Measurements from ENCODE around the gene MYRF. TPM values are rescaled to one million over a fixed set of nuclear protein-coding genes. Genes with fewer than 3 reads are reported as not detected.

Gene MYRF
- total and polyA plus RNA-seq, 2 of the 13 experiments (the other 11 are each of a cell fraction or from before 2014, with no cell fraction given), result 10.2 to 25.9 TPM

GRCh38 chr11:61728066-61728939 lies 24.1 kb upstream of the MYRF start:
- no peak overlapping the region for H3K4me3 ChIP-seq (replicated peaks in 1 of 3; ENCODE audit: insufficient read depth in 1 of 3, low read depth in 2 of 3, low read length in 3 of 3)
- in situ Hi-C loops (cut with HindIII; ENCODE audit: extremely low pct_ligation_motif_present, low pct_unique_long_range_greater_than_20kb), result no loop called here
- TF ChIP-seq CTCF (CRISPR knock-in tag; IDR thresholded peaks at IDR 0.05) (peak; percentile 27; the same call in 1 of the 2 replicates), MAFK (conservative IDR thresholded peaks at IDR 0.05 in 1 of 2, IDR thresholded peaks at IDR 0.05 in 1 of 2; ENCODE audit: low read length in 2 of 2) (no peak)
- CTCF ChIA-PET (ENCODE audit: low intra/inter-chr PET ratio, low total read pairs), result no interaction called here
- POLR2A ChIA-PET, result no interaction called here
- no peaks in the 10 kb centered on the region for H4K20me1 ChIP-seq (ENCODE audit: insufficient read depth, low read length)
- H3K27me3 ChIP-seq (ENCODE audit: control insufficient read depth in 1 of 2, insufficient read depth in 2 of 2, low read length in 2 of 2), result no peaks in the 10 kb centered on the region
- DNase-seq (ENCODE audit: low spot score) (no peak), ATAC-seq (no peak), FAIRE-seq (no peak)
- H3K27ac ChIP-seq (ENCODE audit: extremely low read length, insufficient read depth, low read length), result no peak overlapping the region
- no TSS peak for BruUV-seq (replicated peaks)
- no peak overlapping the region for H3K9ac ChIP-seq (ENCODE audit: insufficient read depth, low read depth, low read length)
- no peak overlapping the region for H3K4me2 ChIP-seq (ENCODE audit: low read depth, low read length)
- intact Hi-C loops (cut with micrococcal nuclease; ENCODE audit: unreplicated experiment), result no loop called here
- no peak overlapping the region for H2AFZ ChIP-seq (ENCODE audit: low read length)
- H3K36me3 ChIP-seq (replicated peaks in 1 of 2; ENCODE audit: control insufficient read depth in 1 of 2, insufficient read depth in 2 of 2, low read length in 2 of 2), result peaks cover 17 to 43% of the 10 kb centered on the region in 2 experiments
- H3K9me3 ChIP-seq (ENCODE audit: low read length), result no peaks in the 10 kb centered on the region
- H3K79me2 ChIP-seq (ENCODE audit: insufficient read depth, low read length), result no peaks in the 10 kb centered on the region
- 94% methylated on average over 28 of the region's 33 CpGs for WGBS (ENCODE audit: low lambda C conversion rate)
- no peaks in the 10 kb centered on the region for H3K4me1 ChIP-seq (ENCODE audit: insufficient read depth, low read length)

- ChIA-PET POLR2A (no interaction called here), CTCF (ENCODE audit: low intra/inter-chr PET ratio, low total read pairs) (no interaction called here)
- TF ChIP-seq PBX3 (CRISPR knock-in tag; IDR thresholded peaks at IDR 0.05; ENCODE audit: borderline replicate concordance) (no peak), PAX8 (CRISPR knock-in tag; IDR thresholded peaks at IDR 0.05; ENCODE audit: borderline replicate concordance) (no peak), ZNF317 (CRISPR knock-in tag; IDR thresholded peaks at IDR 0.05) (no peak), IKZF1 (IDR thresholded peaks at IDR 0.05) (no peak), MYNN (CRISPR knock-in tag; IDR thresholded peaks at IDR 0.05; ENCODE audit: low read depth) (no peak), GTF3A (CRISPR knock-in tag; conservative IDR thresholded peaks at IDR 0.05) (no peak), ZBTB43 (CRISPR knock-in tag; conservative IDR thresholded peaks at IDR 0.05) (no peak)
- no peak overlapping the region for H3K4me3 ChIP-seq (replicated peaks in 1 of 3; ENCODE audit: insufficient read depth in 1 of 3, low read depth in 2 of 3, low read length in 3 of 3)
- DNase-seq (ENCODE audit: low spot score) (no peak), ATAC-seq (no peak), FAIRE-seq (no peak)
- H3K27me3 ChIP-seq (ENCODE audit: control insufficient read depth in 1 of 2, insufficient read depth in 2 of 2, low read length in 2 of 2), result no peaks in the 10 kb centered on the region
- no TSS peak for BruUV-seq (replicated peaks)
- no peaks in the 10 kb centered on the region for H3K9me3 ChIP-seq (ENCODE audit: low read length)
- intact Hi-C loops (cut with micrococcal nuclease; ENCODE audit: unreplicated experiment), result no loop called here
- H3K27ac ChIP-seq (ENCODE audit: extremely low read length, insufficient read depth, low read length), result no peak overlapping the region
- no peaks in the 10 kb centered on the region for H3K79me2 ChIP-seq (ENCODE audit: insufficient read depth, low read length)
- no peaks in the 10 kb centered on the region for H4K20me1 ChIP-seq (ENCODE audit: insufficient read depth, low read length)
- H3K9ac ChIP-seq (ENCODE audit: insufficient read depth, low read depth, low read length), result no peak overlapping the region
- H3K4me2 ChIP-seq (ENCODE audit: low read depth, low read length), result no peak overlapping the region
- no peak overlapping the region for H2AFZ ChIP-seq (ENCODE audit: low read length)
- H3K4me1 ChIP-seq (ENCODE audit: insufficient read depth, low read length), result no peaks in the 10 kb centered on the region
- H3K36me3 ChIP-seq (replicated peaks in 1 of 2; ENCODE audit: control insufficient read depth in 1 of 2, insufficient read depth in 2 of 2, low read length in 2 of 2), result peaks cover 12 to 37% of the 10 kb centered on the region in 2 experiments; a peak in 4 of 5 replicates
- in situ Hi-C loops (cut with HindIII; ENCODE audit: extremely low pct_ligation_motif_present, low pct_unique_long_range_greater_than_20kb), result no loop called here
- WGBS (ENCODE audit: low lambda C conversion rate), result 95% methylated on average over 8 of the region's 8 CpGs
Observed at GRCh38 chr11:61728940-61729219, 23.6 kb upstream of the MYRF start.

All from HepG2 (cell line).